Peyer's patch (tissue), 4 donors: Measurements from ENCODE around the gene AOAH.

Experiments
- CTCF ChIP-seq, 6 experiments: fragments of 450-650 bp in 4 of 6; fragments of 200-600 bp in 2 of 6; sonication (generic) in 1 of 6; IDR thresholded peaks; one replicate each; pipeline ENCODE4 v1.5.1; 2017 to 2019; ENCODE audit warnings: antibody characterized with exemption in 6 of 6, mild to moderate bottlenecking in 3 of 6, moderate library complexity in 1 of 6
- POLR2A ChIP-seq, 2 donors: fragments of 450-650 bp; IDR thresholded peaks; one replicate each; pipeline ENCODE4 v1.5.1; 2017; ENCODE audit warnings: antibody characterized with exemption in 2 of 2, mild to moderate bottlenecking in 2 of 2, moderate library complexity in 2 of 2

GRCh38 chr7:36611703-36612102 lies 112.6 kb downstream of the AOAH start:
- TF ChIP-seq CTCF (IDR thresholded peaks at IDR 0.05) (no peak), POLR2A (IDR thresholded peaks at IDR 0.05) (no peak)
